DND-41 (cell line): ENCODE results near the gene PARVB.

Source experiments
- EZH2 ChIP-seq: IDR thresholded peaks from 3 replicates; pipeline ENCODE4 v1.6.1; 2012; ENCODE audit warnings: borderline replicate concordance, low read depth, mild to moderate bottlenecking, moderate library complexity, low read length, inconsistent platforms; ENCODE audit not compliant: severe bottlenecking
- TF ChIP-seq, protein P1 (sequence below): IDR thresholded peaks from 2 replicates; pipeline ENCODE4 v1.5.1; 2012; ENCODE audit warnings: borderline replicate concordance, low read length, moderate library complexity, mild to moderate bottlenecking; ENCODE audit not compliant: poor library complexity, severe bottlenecking; ENCODE audit errors: extremely low read depth

DNA sequence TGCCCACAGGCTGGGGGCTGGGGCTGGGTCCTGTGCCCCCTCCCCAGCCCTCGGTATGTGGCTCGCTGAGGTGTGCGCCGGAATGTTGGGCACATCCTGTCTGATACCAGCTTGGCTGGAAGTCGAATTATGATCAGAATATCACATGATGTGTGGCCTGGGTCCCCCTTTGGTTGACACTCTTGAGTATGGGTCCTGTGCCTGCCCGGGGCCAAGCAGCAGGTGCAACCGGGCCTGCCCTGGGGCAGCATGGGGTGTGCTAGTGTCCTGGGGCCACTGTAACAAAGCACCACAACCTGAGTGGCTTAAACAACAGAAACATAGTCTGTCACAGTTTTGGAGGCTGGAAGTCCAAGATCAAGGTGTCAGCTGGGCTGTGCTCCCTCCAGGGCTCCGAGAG lies 52.7 kb downstream of the PARVB start:
- no peak for TF ChIP-seq EZH2
- TF ChIP-seq, protein P1, sequence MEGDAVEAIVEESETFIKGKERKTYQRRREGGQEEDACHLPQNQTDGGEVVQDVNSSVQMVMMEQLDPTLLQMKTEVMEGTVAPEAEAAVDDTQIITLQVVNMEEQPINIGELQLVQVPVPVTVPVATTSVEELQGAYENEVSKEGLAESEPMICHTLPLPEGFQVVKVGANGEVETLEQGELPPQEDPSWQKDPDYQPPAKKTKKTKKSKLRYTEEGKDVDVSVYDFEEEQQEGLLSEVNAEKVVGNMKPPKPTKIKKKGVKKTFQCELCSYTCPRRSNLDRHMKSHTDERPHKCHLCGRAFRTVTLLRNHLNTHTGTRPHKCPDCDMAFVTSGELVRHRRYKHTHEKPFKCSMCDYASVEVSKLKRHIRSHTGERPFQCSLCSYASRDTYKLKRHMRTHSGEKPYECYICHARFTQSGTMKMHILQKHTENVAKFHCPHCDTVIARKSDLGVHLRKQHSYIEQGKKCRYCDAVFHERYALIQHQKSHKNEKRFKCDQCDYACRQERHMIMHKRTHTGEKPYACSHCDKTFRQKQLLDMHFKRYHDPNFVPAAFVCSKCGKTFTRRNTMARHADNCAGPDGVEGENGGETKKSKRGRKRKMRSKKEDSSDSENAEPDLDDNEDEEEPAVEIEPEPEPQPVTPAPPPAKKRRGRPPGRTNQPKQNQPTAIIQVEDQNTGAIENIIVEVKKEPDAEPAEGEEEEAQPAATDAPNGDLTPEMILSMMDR = no peak
